Stimulated activated CD4-positive, alpha-beta T cell treated with anti-CD3 and anti-CD28 coated beads, TNF-alpha, amount 100 ng/mL, for 48 hours (primary cell): ENCODE measurements around the gene SGSM2.
A peak's percentile ranks its signal among the peaks of the same experiment; 100 is the strongest.

Experiments
- DNase-seq, 3 donors: peaks; one replicate each; pipeline ENCODE4 v3.0.0-alpha.2; 2020; ENCODE audit warnings: low read depth in 3 of 3

SGSM2 gene

DNA sequence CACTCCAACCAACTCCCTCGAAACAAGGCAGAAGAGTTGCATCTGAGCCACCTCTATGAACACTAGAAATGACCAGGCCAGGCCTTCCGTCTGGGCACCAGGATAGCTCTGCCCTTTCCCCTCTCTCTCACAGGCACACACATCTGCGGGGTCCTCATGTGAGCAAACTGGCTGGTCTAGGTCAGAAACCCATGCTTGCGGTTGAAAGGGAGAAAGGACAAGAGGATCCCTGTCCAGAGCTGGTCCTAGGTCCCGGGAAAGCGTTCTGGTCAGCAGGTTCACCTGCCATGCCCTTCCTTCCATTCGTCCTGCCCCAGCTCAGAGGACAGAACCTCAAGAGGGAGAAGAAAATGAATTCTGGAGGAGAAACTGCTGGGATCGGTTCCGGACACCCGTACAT, 60.9 kb downstream of the SGSM2 start:
- no peak for DNase-seq

GRCh38 chr17:2398655-2399571, 61.6 kb downstream of the SGSM2 start:
- DNase-seq: peak in 1 of 3 donors; percentile 44

DNA sequence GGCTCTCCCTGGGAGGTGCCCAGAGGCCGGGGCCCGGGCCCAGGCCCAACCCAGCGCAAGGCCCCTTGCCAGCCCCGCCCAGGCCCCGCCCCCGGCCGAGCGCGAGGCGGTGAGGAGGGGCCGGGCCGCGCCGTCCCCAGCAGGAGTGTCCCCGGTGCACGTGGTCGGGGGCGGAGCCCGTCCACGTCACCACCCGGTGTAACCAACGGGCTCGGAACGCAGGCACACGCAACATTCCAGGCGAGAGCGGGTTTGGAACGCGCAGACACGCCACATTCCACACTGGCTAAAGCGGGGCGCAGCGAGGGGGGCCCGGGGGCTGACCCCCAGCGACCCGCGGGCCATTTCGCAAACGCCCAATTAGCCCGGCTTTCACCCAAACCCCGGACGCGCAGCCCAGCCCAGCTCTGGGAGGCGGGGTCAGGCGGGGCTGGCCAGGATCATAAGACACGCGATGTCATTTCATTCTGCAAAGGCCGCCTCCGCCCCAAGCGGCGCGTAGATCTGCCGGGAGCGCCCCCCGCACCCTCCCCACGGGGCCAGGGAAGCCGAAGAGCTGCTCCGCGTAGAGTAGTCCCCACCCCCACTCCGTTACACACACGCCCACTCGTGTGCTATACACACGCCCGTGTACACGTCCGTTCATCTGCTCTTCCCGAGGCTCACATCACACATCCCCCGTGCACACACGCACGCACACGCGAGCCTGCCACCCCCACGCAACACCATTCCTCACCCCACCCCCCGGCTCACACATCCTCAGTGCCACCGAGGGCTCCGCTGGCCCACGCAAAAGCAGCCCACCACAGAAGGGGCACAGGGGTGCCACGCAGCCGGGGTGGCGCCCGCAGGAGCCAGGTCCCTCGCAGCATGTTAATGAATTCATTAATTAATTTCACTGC, 62.5 kb downstream of the SGSM2 start:
- peak; percentile 85 to 95 (median 89) for DNase-seq

GRCh38 chr17:2400474-2400866, 63.2 kb downstream of the SGSM2 start:
- peak; percentile 36 to 51 (median 51) for DNase-seq

DNA sequence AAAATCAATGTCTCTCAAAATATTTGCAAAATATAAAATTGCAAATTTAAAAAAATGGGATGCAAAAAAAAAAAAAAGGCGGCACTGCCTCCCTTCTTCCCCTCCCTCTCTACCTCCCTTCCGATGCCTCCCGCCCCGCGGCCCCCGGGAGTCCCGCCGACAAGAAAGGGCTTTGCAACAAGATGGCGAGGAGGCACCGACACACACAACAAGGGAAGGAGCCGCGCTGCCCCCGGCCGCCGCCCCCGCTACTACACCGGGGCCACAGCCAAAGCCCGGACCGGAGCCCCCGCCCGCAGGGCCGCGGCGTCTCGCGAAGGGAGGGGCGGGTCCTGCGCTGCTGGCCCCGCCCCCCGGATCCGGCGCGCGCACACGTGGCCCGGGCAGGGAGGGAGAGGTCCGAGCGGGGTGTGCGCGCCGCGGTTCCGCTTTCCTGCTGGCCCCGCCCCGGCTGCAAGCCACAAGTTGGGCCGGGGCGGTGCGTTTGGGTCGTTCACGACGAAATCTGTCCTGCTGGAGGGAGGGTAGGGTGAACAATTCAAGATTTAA, 63.6 kb downstream of the SGSM2 start, which contains the start of gene MNT:
TSS of gene MNT (minus strand) at position 184 of the 549 bp plus-strand sequence. CDS start 348 bp downstream, outside the sequence.
- peak; percentile 89 to 92 (median 90) for DNase-seq

- DNase-seq: peak; percentile 98 to 99 (median 99)
Observed at GRCh38 chr17:2401426-2402221, 64.3 kb downstream of the SGSM2 start.

DNA sequence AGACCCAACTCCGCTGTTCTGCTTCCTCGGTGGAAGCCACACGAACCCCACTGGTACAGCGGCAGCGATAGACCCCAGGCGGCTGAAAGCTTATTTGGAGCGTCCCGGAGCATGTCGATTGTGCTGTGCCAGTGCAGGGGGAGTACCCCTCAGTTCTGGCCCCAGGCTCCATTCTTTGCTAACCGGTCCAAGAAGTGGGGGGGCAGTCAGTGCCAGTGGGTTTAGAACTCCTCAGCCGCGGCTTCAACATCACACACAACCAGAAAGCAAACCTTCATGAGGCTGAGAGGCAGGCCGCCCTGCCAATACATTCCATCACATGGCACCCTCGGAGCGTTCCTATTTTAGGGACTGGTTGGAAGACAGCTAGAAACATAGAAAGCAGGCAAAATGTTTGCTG, 65.2 kb downstream of the SGSM2 start:
- DNase-seq: no peak

- no peak for DNase-seq
Observed at GRCh38 chr17:2403044-2403443, 65.7 kb downstream of the SGSM2 start.

DNA sequence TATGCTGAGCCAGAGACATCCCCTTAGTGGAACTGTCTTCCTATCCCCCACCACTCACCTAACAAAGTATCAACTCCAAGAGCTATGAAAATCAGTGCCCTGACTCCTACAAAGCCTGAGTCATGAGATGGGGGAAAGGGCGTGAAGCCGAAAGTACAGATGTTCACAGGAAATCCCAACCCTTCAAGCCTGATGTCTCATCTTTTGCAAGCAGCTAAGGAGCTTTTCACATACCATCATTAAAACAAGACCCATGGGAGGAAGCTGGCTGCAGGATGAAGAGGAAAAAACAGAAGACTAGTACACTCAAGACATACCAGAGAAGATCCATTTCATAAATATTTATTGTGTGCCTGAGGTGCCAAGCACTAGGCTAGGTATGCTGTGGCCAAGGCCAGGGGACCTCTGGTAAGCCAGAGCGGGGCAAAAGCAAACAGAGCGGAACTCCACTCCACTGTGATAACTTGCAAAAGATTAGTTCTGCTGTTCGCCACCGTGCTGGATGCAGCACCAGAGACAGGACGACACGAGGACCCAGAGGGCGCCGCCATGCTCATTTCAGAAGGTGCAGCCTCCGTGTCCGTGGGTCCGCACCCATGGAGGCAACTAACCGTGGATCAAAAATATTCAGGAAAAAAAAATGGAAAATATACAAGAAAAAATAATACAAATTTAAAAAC, 68.1 kb downstream of the SGSM2 start:
- no peak for DNase-seq

DNA sequence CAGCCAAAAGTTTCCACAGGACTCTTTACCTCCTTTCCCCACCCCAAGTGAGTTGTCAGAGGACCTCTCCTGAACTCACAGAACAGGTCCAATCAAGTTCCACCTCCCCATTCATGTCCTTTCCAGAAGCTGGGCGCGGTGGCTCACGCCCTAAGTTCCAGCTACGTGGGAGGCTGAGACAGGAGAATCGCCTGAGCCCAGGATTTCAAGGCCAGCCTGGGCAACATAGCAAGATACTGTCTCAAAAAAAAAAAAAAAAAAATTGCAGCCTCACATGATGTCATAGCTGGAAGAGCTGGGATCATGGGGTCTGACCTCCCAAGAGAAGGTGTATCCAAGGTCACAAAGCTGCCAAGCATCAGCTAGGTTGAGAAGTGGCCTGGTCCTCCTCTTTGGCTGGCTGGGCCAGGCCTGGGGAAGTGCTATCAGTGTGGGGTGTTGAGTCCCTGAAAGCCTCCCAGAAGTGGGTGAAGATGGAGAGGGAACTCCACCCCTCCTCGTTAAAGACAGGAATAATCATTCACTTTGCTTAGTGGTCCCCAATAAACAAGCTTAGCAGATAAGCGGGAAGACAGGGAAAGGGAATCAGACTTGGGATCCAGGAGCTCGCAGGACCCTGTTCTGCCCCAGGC, 69.1 kb downstream of the SGSM2 start:
- DNase-seq: no peak

GRCh38 chr17:2406903-2407790, 69.8 kb downstream of the SGSM2 start:
- DNase-seq: peak in 1 of 3 donors; percentile 45

DNA sequence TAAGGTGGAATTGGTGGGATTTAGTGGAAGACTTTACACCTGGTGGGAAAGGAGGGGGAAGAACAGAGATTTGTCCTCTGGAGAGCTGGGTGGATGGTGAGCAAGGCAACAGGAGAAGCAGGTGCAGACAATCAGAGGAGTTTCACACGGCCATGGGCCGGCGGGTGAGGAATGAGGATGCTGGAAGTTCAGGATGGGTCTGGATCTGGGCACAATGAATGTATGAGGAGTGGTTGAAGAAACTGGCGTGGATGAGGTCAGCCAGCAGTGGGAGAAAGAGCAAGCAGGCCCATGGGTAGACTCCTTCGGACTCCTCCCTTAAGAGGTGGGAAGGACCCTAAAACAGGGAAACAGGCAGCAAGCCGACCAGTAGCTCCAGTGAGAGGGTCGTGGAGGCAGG, 73.7 kb downstream of the SGSM2 start:
- no peak for DNase-seq

GRCh38 chr17:2412561-2413021, 75.3 kb downstream of the SGSM2 start:
- no peak for DNase-seq

GRCh38 chr17:2414446-2415064, 77.3 kb downstream of the SGSM2 start:
- DNase-seq: no peak

DNA sequence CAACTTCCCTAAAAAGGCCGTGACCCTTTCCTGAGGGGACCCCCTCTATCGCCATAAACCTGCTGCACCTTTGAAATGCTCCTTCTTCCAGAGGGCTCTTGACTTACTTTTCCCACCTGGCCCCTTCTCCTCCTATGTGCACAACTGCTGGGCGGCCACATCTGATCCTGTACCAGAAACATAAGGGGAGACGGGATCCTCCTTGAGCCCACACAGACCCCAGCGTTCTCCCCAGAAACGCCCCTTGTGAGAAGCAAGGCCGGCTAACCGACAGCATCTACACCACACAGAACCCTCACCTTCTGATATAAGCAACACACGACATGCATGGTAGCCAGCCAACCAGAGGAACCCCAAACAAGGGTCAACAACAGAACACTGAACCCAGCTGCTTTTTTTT, 77.8 kb downstream of the SGSM2 start:
- DNase-seq: no peak

GRCh38 chr17:2416010-2416734, 78.9 kb downstream of the SGSM2 start:
- DNase-seq: peak; percentile 74 to 77 (median 74)

- DNase-seq: no peak
Observed at GRCh38 chr17:2418572-2418971, 81.3 kb downstream of the SGSM2 start.

DNA sequence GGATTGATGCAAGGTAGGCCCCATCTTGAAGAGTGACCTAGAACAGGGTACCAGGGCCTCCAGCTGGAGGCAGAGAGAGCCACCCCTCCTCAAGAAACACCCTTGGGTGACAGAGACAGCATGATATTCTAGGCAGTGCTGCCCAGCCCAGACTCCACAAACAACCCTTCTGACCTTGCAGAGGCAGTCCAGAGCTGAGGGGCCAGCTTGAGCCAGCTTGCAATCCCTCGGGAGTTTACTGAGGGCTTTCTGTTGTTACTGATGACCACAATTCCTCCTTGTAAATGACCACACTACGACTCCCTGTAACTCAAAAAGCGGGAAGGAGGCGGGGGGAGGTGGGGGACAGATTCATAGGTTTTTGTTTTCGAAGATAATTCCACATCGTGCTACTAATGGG, 82.2 kb downstream of the SGSM2 start:
- no peak for DNase-seq
